Calu3 (cell line): Measurements from ENCODE around the gene PLD5. TPM values are rescaled to one million over a fixed set of nuclear protein-coding genes. Genes with fewer than 3 reads are reported as not detected.
A peak's percentile ranks its signal among the peaks of the same experiment; 100 is the strongest.
"Not testable (repeated sequence)": the region's sequence is repeated elsewhere in the genome, so short reads cannot be mapped to it uniquely, and the experiment has no call there.

Experiments
- BruUV-seq: library from RNA; stranded (reverse); fragments of 400-500 nt; replicated peaks from 2 replicates; lab custom pipeline; 2021; lab: Mats Ljungman, UMichigan
- CTCF ChIA-PET: fragments of 300-600 bp; sonication (Branson Sonifier 250); formaldehyde crosslinking; loops from one replicate; lab custom pipeline; 2022; ENCODE audit warnings: antibody characterized with exemption; lab: Charles Lee
- DNase-seq: peaks from one replicate; pipeline ENCODE4 v3.0.0; 2022
- H3K27ac Mint-ChIP-seq: one replicate; pipeline ENCODE4 v1.8.0; 2022; ENCODE audit warnings: mixed read lengths; ENCODE audit not compliant: unreplicated experiment
- H3K27me3 Mint-ChIP-seq: one replicate; pipeline ENCODE4 v1.8.0; 2022; ENCODE audit warnings: mixed read lengths; ENCODE audit not compliant: unreplicated experiment
- H3K36me3 Mint-ChIP-seq: one replicate; pipeline ENCODE4 v1.8.0; 2022; ENCODE audit warnings: mild to moderate bottlenecking, moderate library complexity, mixed read lengths; ENCODE audit not compliant: insufficient read depth, unreplicated experiment
- H3K4me1 Mint-ChIP-seq: one replicate; pipeline ENCODE4 v1.8.0; 2022; ENCODE audit warnings: mild to moderate bottlenecking, low read depth, mixed read lengths; ENCODE audit not compliant: unreplicated experiment
- H3K4me3 Mint-ChIP-seq: one replicate; pipeline ENCODE4 v1.8.0; 2022; ENCODE audit warnings: mild to moderate bottlenecking, low read depth, moderate library complexity, mixed read lengths; ENCODE audit not compliant: unreplicated experiment
- H3K9me3 Mint-ChIP-seq: one replicate; pipeline ENCODE4 v1.8.0; 2022; ENCODE audit warnings: low read depth, mixed read lengths; ENCODE audit not compliant: unreplicated experiment
- CTCF ChIP-seq: fragments of 200-600 bp; IDR thresholded peaks from one replicate; pipeline ENCODE4 v1.8.0; 2022; ENCODE audit warnings: antibody characterized with exemption; ENCODE audit not compliant: unreplicated experiment
- intact Hi-C: fragments of 100-400 bp; cut with micrococcal nuclease; formaldehyde crosslinking; loops from one replicate; pipeline ENCODE4 v1.10.0; 2022; ENCODE audit not compliant: unreplicated experiment
- total RNA-seq: library from RNA; stranded (reverse); gene quantifications from 2 replicates; pipeline ENCODE4 v1.2.3, GENCODE V29; 2022

The PLD5 gene
- total RNA-seq, 1 experiment from 2014 or later, result 2.4 TPM

- no TSS peak for BruUV-seq
- CTCF ChIA-PET, result interaction anchor here (0.5 kb wide), 1 partner anchor 491 kb away, joined by 3 read pairs; no protein-coding TSS in a partner anchor
- Mint-ChIP-seq H3K36me3 (no peaks in the 10 kb centered on the region), H3K9me3 (peaks cover 2% of the 10 kb centered on the region), H3K4me3 (no peak overlapping the region), H3K27me3 (peaks cover 16% of the 10 kb centered on the region), H3K4me1 (peaks cover 24% of the 10 kb centered on the region), H3K27ac (no peak overlapping the region)
- peak; percentile 15 for DNase-seq
- TF ChIP-seq CTCF, result no peak
- intact Hi-C loops, result no loop called here
Observed at GRCh38 chr1:242211254-242212022, 313.1 kb downstream of the PLD5 start.

GRCh38 chr1:242210316-242210715, 314.2 kb downstream of the PLD5 start:
- H3K27ac Mint-ChIP-seq, BruUV-seq, H3K36me3 Mint-ChIP-seq, H3K9me3 Mint-ChIP-seq, DNase-seq, intact Hi-C loops, H3K4me3 Mint-ChIP-seq, CTCF ChIA-PET: not testable (repeated sequence)
- H3K27me3 Mint-ChIP-seq, result peaks cover 16% of the 10 kb centered on the region
- H3K4me1 Mint-ChIP-seq, result peaks cover 24% of the 10 kb centered on the region

- Mint-ChIP-seq H3K4me3 (no peak overlapping the region), H3K27ac (no peak overlapping the region), H3K9me3 (no peaks in the 10 kb centered on the region), H3K4me1 (peaks cover 24% of the 10 kb centered on the region), H3K27me3 (peaks cover 16% of the 10 kb centered on the region), H3K36me3 (no peaks in the 10 kb centered on the region)
- no TSS peak for BruUV-seq
- DNase-seq, result no peak
- intact Hi-C loops, result no loop called here
- CTCF ChIA-PET, result no interaction called here
- TF ChIP-seq CTCF, result no peak
Observed at GRCh38 chr1:242209063-242209462, 315.4 kb downstream of the PLD5 start.

- intact Hi-C loops, result no loop called here
- DNase-seq, result no peak
- Mint-ChIP-seq H3K9me3 (no peaks in the 10 kb centered on the region), H3K4me1 (peaks cover 24% of the 10 kb centered on the region), H3K27me3 (peaks cover 16% of the 10 kb centered on the region), H3K4me3 (no peak overlapping the region), H3K36me3 (no peaks in the 10 kb centered on the region), H3K27ac (no peak overlapping the region)
- no TSS peak for BruUV-seq
- CTCF ChIA-PET, result interaction anchor here (0.7 kb wide), 1 partner anchor 639 kb away, joined by 3 read pairs; no protein-coding TSS in a partner anchor
- TF ChIP-seq CTCF, result no peak
Observed at GRCh38 chr1:242208021-242208420, 316.5 kb downstream of the PLD5 start.

- peak; percentile 4 for DNase-seq
- H3K4me1 Mint-ChIP-seq, result peaks cover 24% of the 10 kb centered on the region
- intact Hi-C loops, result no loop called here
- BruUV-seq, result no TSS peak
- no peak overlapping the region for H3K4me3 Mint-ChIP-seq
- peaks cover 16% of the 10 kb centered on the region for H3K27me3 Mint-ChIP-seq
- no peaks in the 10 kb centered on the region for H3K36me3 Mint-ChIP-seq
- H3K27ac Mint-ChIP-seq, result no peak overlapping the region
- no peak for TF ChIP-seq CTCF
- CTCF ChIA-PET, result no interaction called here
- no peaks in the 10 kb centered on the region for H3K9me3 Mint-ChIP-seq
Observed at GRCh38 chr1:242206994-242207393, 317.5 kb downstream of the PLD5 start.
